DMS 273 (cell line): ENCODE measurements around the gene EPYC.
"Not testable (repeated sequence)": the region's sequence is repeated elsewhere in the genome, so short reads cannot be mapped to it uniquely, and the experiment has no call there.

ENCODE experiments used
- DNase-seq: peaks from one replicate; lab custom pipeline; 2025; ENCODE audit not compliant: unreplicated experiment; lab: John Stamatoyannopoulos, UW

EPYC gene

GRCh38 chr12:90991952-90992465 is 12.8 kb downstream of the EPYC start:
- no peak for DNase-seq

DNA sequence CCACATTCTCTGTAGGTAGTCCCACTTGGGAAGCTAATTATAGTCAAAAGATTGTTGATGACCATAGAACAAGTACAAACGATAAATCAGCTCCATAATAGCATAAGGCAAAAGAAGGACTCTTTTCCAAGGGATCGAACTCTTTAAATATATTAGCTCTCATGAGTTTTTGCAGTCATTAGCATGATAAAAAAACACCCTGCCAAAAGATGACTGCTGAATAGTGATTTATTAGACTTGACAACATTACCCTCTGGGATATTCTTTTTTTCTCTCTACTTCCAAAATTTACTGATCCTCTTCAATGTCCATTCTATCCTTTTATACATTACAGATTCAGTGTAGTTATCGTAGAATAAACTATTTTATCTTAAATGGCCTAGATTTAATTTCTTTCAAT is 14.2 kb downstream of the EPYC start:
- DNase-seq = no peak

DNA sequence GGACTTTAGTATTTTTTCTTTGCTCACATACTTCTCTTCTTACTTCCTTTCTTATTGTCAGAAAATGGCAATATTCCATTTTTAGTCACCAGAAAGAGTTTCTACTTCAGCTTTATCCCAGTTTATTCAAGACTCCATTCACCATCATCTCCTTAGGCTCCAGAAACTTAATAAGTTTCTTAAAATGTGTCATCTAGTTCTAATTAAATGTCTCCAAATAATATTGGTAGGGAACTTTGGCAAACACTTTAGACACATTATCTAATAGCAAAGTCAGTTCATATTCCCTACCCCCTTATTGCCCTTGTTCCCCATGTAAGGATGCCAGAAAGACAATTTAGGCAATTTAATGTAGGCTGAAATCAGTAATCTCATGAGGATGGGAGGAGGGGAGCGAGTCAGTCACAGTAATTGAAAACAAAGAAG is 15.1 kb downstream of the EPYC start:
- DNase-seq = no peak

- DNase-seq = no peak
These were observed 17.3 kb downstream of the EPYC start for GRCh38 chr12:90987520-90987919.

DNA sequence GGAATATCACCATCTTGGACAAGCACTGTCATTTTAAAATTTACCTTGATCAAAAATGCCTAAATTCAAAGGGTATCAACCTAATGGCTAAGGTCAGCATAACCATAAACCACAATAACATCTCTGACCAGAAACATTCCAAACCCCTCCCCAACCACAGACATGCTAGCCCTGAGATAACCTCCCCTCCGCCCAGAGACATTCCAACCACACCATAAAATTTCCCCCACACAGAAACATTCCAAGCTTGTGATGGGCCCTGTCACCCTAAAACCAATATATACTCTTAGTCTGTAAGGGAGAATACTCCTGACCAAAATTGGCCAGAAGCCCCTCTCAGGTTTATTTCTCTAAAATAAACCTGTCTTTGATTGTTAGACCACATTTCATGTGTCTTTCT is 17.7 kb downstream of the EPYC start:
- DNase-seq = no peak

- DNase-seq = not testable (repeated sequence)
These were observed 19.4 kb downstream of the EPYC start for GRCh38 chr12:90985331-90985730.

GRCh38 chr12:90984114-90984513 is 20.7 kb downstream of the EPYC start:
- no peak for DNase-seq

DNA sequence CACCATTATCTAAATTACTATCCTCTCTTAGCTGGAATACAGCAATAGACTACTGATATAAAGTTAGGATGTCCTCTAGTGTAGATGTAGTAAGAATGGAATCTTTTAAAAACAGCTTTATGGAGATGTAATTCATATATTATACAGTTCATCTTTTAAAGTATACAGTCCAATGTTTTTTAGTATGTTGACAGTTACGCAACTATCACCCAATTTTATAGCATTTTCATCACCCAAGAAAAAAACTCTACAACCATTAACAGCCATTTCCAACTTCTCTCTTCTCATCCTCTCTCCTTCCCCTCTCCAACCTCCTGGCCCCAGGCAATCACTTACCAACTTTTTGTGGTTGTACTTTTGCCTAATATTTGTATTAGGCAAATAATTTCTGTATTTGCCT is 22.6 kb downstream of the EPYC start:
- DNase-seq = no peak

- DNase-seq = no peak
These were observed 24.8 kb downstream of the EPYC start for GRCh38 chr12:90979951-90980350.

DNA sequence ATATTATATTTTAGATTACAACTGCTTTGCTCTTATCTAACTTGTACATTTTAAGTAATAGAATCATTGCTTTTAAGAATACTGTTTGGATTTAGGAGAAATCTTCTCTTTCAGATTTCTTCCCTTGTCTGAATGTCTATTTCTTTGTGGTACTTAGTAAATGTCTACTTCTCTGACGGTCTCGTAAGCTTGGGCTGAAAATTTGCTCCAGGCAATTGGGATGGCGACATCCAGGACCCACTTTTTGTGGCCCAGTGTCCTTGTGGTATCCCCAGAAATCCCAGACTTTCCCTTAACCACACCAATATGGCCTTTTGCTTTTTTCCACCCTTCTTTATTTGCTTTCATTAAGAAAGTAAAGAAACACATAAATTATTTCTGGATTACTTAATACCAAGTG is 25.8 kb downstream of the EPYC start:
- DNase-seq = no peak

GRCh38 chr12:90978117-90978770 is 26.5 kb downstream of the EPYC start:
- DNase-seq = peak; percentile 61

DNA sequence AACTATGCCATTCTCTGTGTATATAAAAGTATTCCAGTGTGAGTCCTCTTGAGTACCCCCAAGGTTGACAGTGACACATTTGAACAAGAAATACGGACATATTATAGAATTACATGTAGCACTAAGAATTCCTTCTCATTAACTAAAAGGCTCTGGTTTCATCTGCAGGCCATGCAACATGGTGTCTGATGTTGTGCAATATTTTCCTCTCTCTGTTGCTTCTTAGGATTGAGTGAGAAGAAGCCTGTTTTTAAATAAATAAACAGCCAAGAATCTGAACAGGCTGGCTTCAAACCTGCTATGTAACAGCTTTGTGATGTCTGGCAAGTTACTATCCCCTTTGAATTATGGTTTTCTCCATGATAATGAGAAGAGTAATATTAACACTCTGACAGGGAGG is 27.5 kb downstream of the EPYC start:
- DNase-seq = no peak

DNA sequence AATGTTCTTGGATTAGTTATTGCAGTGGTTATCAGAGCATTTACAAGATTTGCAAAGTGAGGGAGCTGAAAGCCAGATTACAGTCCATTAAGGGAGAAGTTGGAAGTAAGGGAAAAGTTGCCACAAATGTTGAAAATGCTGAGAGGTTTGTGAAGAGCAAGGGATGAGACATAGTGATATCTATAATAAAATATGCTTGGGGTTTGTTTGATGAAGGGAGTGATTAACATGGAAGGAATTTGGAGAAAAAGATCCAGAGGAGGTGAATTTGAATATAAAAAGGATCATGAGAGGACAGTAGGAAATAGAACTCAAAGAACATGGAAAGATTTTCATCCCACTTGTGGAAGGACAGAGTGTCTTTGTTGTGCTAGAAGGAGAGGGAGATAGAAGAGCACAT is 30.5 kb downstream of the EPYC start:
- DNase-seq = no peak

DNA sequence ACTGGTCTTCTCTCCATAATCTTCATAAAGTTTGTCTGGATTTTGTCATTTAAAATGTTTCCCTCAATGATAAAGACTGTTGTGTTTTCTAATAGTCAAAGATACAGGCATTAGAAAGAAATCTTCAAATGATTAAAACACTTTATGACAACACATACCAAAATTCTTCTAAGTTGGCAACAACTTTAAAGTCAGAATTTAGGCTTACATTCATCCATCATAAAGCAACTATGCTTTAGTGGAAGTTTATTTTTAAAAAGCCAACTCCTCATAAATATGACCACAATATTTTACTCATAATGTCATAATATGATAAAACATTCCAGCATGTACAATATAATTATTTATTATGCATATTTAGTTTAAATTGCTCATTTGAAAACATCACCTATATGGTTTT is 32.5 kb downstream of the EPYC start:
- no peak for DNase-seq

DNA sequence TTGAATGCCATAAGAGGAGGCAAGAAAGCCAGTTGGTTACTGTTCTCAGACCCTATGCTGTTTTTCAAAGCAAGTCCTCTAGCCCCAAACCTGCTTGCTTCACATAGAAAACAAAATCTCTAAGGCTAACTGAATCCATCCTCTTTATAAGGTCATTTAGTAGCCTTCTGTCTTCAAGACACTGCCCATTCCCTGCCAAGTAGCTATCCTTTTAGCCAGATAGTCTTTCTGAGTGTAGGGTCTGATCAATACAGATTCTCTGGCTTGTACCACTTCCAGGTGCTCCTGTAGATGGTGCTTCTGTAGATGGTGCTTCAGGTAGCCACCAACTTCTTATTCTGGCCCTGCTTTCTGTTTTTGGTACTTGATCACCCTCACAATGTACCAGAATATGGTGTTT is 33.9 kb downstream of the EPYC start:
- no peak for DNase-seq

DNA sequence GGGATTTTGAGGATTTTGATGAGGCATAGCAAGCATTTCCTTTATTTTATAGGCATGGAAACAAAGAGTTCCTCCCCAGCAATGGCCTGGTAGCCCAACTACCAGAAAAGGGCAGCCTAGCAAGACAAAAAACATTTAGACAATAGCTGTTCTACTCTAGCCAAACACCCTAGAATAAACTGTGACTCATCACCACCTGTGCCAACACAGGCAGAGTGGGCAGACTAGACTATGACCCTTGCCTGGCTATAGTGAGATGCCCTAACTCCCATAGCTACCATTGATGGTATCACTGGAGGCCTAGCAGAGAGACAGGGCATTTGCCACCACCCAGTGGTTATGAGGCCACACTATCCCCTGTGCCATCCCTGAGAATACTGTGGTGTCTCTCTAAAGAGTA is 34.3 kb downstream of the EPYC start:
- no peak for DNase-seq

GRCh38 chr12:90969851-90970250 is 34.9 kb downstream of the EPYC start:
- no peak for DNase-seq

DNA sequence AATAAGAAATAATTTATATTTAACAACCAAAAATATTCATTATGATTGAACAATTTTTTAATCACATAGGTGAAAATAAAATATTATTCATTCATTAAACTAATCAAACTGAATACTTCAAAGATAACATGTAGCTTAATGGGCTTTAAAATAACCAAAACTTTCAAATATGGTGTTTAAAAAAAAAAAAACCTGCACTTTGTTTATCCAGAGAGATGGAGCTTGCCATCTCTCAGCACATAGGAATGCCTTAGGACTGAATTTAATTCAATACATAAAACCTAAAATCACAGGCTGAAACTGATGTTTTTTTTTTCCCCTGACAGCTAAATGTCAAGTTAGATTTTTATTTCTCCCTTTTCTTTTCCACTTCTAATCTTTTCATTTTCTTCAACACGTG is 35.4 kb downstream of the EPYC start:
- no peak for DNase-seq

DNA sequence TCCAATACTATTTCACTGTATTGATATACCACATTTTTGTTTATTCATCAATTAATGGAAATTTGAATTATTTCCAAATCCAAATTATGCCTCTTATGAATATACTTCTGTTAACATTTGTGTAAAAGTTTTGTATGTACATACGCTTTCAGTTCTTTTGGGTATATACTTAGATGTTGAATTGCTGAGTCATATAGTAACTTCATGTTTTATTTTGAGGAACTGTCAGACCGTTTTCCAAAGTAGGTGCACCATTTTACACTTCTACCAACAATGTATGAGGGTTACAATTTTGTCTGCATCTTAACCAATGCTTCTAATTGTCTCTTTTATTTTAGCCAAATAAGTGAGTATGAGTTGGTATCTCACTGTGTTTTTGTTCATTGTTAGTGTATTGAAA is 39.6 kb downstream of the EPYC start:
- DNase-seq = no peak

DNA sequence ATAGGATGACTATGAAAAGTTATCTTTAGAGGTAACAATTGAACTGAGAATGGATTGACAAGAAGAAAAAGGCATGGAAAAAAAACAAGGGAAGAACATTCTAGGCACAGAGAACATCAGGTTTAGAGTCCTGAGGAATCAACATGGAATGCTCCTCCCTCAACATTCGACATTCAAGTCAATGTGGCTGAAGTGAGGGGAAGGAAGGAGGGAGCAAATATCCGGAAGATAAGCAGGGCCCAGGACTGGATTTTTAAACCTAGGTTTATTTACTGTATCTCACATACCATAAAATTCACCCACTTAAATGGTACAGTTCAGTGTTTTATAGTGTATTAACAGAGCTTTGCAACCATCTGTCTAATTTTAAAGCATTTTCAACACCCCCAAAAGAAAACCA is 40.2 kb downstream of the EPYC start:
- DNase-seq = no peak

- no peak for DNase-seq
These were observed 40.8 kb downstream of the EPYC start for GRCh38 chr12:90963946-90964345.

DNA sequence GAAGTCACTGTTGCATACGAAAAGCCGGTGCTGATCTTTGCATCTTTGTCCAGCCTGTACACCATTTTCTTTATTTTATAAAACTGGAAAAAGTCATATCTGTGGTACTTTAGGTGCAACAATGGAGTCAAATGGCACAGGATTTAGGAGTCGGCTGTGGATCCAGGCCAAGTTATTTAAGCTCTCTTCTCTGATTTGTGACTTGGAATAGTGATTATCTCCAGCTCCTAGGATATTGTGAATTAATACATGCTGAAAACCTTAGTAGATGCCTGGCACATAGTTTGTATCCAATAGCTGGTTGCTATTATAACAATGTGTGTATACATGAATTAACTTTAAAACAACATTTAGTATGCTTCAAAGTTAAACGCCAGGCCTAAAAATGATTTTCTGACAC is 43.6 kb downstream of the EPYC start:
- DNase-seq = no peak

GRCh38 chr12:90959538-90960139 is 45.1 kb downstream of the EPYC start:
- DNase-seq = peak; percentile 65
